ENCODE measurements around the gene SLC12A3. TPM values are rescaled to one million over a fixed set of nuclear protein-coding genes. Genes with fewer than 3 reads are reported as not detected.

Gene SLC12A3
- not detected in 2 replicates for total RNA-seq

GRCh38 chr16:56864960-56865359 is at the start of gene SLC12A3:
Gene SLC12A3 (plus strand): TSS chr16:56865207. CDS start chr16:56865236, 29 bp downstream.

GRCh38 chr16:56931892-56932720 is 67.1 kb downstream of the SLC12A3 start, which contains the start of gene HERPUD1:
Gene HERPUD1 (plus strand): TSS chr16:56932142. CDS start chr16:56932245, 103 bp downstream.

DNA sequence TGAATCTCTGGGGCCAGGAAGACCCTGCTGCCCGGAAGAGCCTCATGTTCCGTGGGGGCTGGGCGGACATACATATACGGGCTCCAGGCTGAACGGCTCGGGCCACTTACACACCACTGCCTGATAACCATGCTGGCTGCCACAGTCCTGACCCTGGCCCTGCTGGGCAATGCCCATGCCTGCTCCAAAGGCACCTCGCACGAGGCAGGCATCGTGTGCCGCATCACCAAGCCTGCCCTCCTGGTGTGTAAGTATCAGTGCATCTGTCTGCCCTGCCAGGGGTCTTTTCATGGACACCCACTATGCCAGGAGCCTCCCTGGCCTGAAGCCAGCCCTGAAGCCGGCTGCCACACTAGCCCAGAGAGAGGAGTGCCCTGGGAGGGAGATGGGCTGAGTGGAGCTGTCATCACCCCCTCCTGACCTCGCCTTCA is 96.9 kb downstream of the SLC12A3 start, which contains the start of gene CETP:
Gene CETP (plus strand): TSS at position 100 of the 431 bp plus-strand sequence. CDS start 30 bp downstream, at position 130.

Other genes starting within 250 kb of the SLC12A3 start
- 64.6 and 115 TPM in 2 replicates for gene MT1E, start 239.4 kb upstream of the SLC12A3 start, total RNA-seq
- gene MT1M, start 232.5 kb upstream of the SLC12A3 start, total RNA-seq: 2.5 and 4.2 TPM in 2 replicates
- gene MT1A, start 226.5 kb upstream of the SLC12A3 start, total RNA-seq: 0.65 and 0.69 TPM in 2 replicates
- gene MT1B, start 213.3 kb upstream of the SLC12A3 start, total RNA-seq: not detected in 2 replicates
- gene MT1F, start 207.2 kb upstream of the SLC12A3 start, total RNA-seq: 0.69 and 1.5 TPM in 2 replicates
- not detected in 2 replicates for gene MT1G, start 197.1 kb upstream of the SLC12A3 start, total RNA-seq
- not detected in 2 replicates for gene MT1H, start 195.4 kb upstream of the SLC12A3 start, total RNA-seq
- 7.9 and 13.8 TPM in 2 replicates for gene MT1X, start 182.7 kb upstream of the SLC12A3 start, total RNA-seq
- 67.8 and 83.1 TPM in 2 replicates for gene NUP93, start 135.1 kb upstream of the SLC12A3 start, total RNA-seq
- gene HERPUD1, start 66.9 kb downstream of the SLC12A3 start, total RNA-seq: 38.7 and 106 TPM in 2 replicates
- 4.8 and 15.9 TPM in 2 replicates for gene CETP, start 96.7 kb downstream of the SLC12A3 start, total RNA-seq
- 20.1 and 49.4 TPM in 2 replicates for gene NLRC5, start 124.3 kb downstream of the SLC12A3 start, total RNA-seq
- 76.7 and 82.9 TPM in 2 replicates for gene CPNE2, start 227.4 kb downstream of the SLC12A3 start, total RNA-seq

All from bladder microvascular endothelial cell (primary cell).